LNCAP (cell line): ENCODE measurements around the gene DFFA.

Experiments used
- TF ChIP-seq, protein P1 (sequence below): fragments of 450-650 bp; IDR thresholded peaks from 2 replicates; pipeline ENCODE4 v1.5.1; 2017; ENCODE audit warnings: mild to moderate bottlenecking

Gene DFFA

DNA sequence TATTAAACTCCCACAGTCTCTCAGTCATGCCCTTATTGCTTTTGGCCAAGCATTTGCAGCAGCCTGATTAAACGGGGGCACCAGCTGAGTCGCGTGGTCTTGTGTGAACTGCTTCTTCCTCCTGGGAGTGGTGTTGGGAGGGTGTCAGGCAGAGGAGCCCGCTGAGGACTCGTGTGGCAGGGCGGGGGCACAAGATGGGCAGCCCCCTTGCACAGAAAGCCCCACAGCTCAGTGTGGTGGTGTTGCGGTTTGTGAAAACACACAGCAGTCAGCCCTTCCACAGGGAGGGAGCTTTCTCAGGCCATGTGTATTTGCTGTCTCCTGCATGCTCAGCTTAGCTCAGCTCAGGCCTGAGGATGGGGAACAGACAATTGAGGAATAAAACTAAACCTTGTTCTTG lies 24.8 kb upstream of the DFFA start:
- TF ChIP-seq, protein P1, sequence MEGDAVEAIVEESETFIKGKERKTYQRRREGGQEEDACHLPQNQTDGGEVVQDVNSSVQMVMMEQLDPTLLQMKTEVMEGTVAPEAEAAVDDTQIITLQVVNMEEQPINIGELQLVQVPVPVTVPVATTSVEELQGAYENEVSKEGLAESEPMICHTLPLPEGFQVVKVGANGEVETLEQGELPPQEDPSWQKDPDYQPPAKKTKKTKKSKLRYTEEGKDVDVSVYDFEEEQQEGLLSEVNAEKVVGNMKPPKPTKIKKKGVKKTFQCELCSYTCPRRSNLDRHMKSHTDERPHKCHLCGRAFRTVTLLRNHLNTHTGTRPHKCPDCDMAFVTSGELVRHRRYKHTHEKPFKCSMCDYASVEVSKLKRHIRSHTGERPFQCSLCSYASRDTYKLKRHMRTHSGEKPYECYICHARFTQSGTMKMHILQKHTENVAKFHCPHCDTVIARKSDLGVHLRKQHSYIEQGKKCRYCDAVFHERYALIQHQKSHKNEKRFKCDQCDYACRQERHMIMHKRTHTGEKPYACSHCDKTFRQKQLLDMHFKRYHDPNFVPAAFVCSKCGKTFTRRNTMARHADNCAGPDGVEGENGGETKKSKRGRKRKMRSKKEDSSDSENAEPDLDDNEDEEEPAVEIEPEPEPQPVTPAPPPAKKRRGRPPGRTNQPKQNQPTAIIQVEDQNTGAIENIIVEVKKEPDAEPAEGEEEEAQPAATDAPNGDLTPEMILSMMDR = no peak

DNA sequence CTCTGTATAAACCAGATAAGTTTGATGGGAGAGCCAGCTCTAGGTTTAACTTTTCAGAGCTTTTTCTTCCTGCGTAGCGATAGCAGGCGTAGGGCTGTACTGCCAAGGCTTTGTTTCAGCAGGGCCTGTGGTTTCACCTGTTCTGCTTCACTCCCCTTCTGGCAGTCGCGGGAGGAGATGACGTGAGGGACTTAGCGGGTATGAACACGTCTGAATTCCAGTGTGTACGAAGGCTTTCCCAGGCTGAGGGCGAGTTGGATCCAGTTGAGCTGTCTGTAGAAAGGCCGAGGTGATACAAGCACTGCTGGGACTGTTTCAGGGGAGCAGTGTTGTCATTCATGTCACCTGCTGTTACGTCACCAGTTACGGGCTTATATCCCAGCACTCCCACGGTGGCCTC lies 23.6 kb upstream of the DFFA start:
- TF ChIP-seq, protein P1 = no peak

DNA sequence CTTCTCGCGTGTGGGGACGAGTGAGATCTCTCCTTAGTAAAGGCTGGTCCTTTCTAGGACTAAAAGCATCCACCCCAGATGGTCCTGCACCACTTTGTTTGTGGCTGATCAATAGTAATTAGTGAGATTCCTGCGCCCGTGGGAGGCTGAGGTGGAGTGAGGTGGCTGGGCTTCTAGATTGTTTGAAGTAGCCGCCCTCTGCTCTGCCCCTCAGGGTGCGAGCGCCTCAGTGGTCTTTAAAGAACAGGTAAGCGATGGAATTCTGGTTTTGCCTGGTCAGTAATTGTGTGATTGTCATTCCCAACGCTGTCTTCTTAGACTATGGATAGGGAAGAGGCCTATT lies 23.1 kb upstream of the DFFA start:
- TF ChIP-seq, protein P1 = no peak

DNA sequence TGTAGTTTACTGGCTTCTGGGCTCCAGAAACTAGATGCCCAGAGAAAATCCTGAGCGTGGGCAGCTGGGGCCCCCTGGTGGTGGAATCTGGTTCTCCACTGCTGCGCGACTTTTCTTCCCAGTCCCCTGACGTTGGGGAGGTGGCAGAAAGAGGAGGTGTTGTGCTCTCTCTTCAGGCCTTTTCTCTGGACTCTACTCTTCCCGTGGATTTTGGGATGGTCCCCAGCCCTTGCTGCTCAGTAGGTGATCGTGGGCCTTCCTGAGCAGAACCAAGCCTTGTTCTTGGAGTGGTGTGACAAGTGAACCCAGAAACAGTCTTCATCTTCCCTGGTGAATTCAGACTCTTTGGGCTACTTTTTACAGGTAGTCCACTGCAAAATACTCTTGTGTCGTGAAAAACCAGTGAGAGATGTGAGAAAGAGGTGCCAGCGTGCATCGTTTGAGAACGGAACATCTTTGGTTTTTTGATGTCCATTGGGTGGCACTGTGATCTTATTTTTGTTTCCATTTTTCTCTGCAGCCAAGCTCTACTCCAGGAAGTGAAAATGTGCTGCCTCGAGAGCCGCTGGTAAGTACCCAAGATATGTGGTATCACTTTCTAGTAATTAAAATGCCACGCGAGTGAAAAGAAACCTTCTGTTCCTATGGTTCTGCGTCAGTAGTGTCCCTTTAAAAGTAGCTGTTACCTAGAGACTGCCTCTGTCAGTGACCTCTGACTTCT lies 22.6 kb upstream of the DFFA start:
- TF ChIP-seq, protein P1 = peak; percentile 98

DNA sequence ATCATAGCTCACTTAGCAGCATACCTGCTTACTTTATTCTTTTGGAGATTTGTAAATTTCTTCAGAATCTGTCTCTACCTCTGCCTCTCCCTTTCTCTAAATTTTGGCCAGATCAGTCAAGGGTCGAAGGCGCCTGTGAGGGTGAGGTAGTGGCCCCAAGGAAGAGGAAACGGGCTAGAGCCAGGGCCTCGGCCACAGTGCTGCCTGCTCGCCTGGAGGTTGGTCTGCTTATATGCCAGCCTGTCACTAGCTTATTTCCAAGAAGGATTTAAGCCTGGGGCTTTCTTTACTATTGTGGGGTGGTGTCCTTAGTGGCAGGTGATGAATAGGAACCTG lies 22.1 kb upstream of the DFFA start:
- TF ChIP-seq, protein P1 = no peak

DNA sequence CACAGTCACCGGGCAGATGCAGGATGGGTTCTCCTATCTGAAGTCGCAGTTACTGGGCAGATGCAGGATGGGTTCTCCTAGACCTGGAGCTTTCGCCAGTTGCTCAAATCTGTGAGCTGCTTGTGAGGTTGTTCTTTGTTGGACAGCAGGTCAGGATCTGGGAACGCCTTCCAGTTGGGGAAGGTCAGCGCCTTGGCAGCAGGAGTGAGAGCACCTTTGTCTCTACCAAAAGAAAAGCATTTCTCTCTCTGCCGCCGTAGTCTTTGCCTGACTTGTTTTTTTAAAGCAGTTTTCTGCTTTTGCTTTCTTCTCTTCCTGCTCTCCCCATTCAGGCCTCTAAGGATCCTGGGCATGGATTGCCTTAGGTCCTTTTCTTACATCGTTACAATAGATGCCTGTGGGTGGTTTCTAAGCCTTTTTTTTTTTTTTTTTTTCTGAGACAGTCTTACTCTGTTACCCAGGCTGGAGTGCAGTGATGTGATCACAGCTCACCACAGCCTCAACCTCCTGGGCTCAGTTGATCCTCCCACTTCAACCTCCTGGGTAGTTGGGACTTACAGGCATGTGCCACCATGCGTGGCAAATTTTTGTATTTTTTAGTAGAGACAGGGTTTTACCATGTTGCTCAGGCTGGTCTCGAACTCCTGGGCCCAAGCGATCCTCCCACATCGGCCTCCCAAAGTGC lies 18.1 kb upstream of the DFFA start:
- TF ChIP-seq, protein P1 = no peak

DNA sequence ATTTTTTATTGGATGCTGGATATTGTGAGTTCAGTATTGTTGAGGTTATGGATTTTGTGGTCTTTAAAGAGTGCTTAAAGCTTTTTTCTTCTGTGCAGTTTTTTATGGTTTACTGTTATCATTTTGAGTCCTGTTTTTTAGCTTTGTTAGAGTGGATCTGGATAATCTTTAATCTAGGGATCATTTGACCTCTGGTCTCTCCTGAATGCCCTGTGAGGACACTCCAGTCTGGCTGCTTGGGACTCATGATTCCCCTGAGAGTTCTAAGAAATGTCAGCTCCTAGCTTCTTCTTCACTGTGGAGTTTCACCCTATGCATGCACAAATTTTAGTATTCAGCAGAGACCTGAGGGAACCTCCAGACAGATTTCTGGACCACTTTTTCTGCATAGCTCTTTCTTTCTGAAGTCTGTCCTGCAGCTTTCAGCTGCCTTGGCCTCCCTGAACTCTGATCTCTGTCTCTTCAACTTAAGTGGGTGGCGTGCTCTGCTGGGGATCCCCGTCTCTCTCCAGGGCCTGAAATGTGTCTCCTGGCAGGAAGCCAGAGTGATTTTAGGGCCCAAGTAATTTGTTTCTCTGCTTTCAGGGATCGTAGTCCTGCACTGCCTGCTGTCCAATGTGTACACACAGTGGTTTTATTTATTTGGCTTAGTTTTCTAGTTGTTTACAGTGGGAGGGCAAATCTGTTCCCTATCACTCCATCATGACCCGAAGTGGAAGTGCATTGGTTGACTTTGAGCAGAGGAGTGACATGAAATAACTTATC lies 17.1 kb upstream of the DFFA start:
- TF ChIP-seq, protein P1 = no peak
